Measurements from ENCODE around the gene CFLAR.
"Not testable (repeated sequence)": the region's sequence is repeated elsewhere in the genome, so short reads cannot be mapped to it uniquely, and the experiment has no call there.

The CFLAR gene

DNA sequence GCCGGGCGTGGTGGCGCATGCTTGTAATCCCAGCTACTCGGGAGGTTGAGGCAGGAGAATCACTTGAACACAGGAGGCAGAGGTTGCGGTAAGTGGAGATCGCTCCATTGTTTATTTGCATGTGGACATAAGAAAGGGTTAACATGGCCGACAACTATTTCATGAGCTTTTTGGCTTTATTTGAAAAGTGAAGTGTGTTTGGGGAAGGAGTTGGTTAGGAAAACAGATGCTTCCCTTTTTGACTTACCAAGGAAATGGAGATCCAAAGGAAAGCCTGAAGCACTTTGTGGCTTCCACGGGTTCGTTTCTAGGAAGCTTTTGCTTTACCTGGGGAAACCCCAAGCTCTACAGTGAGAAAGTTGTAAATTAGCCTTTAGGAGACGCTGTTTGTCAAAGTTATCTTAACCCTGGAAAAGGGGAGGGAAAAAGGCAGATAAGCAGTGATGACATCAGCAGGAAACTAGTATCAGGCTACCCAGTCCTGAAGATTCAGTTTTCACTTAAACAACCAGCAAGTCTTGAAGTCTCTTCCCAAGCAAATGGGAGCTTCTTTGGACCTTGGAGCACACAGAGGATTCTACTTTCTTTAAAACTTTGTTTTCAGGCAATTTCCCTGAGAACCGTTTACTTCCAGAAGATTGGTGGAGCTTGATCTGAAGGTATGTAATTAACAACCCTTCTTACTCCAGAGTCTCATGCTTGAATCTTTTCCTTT is 66.8 kb downstream of the CFLAR start, which contains the start of gene CASP10:
CASP10 (plus strand) TSS at position 492 of the 715 bp plus-strand sequence. CDS start 2,637 bp downstream, outside the sequence.
- DNase-seq (ENCODE audit: low read depth, low spot score), result peak; percentile 82

- DNase-seq (ENCODE audit: low read depth, low spot score), result no peak
Observed at GRCh38 chr2:201183365-201183727, 67.4 kb downstream of the CFLAR start.

- not testable (repeated sequence) for DNase-seq (ENCODE audit: low read depth, low spot score)
Observed at GRCh38 chr2:201183835-201184234, 67.9 kb downstream of the CFLAR start.

DNA sequence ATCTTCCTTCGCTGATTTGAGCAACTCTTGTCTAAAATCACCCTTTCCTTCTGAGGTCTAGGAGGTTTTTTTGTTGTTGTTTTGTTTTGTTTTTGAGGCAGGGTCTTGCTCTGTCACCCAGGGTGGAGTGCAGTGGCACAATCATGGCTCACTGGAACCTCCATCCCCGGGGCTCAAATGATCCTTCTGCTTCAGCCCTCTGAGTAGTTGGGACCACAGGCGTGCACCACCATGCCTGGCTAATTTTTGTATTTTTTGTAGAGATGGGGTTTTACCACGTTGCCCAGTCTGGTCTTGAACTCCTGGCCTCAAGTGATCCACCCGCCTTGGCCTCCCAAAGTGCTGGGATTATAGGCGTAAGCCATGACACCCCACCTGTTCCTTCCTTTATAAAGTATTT is 68.3 kb downstream of the CFLAR start:
- not testable (repeated sequence) for DNase-seq (ENCODE audit: low read depth, low spot score)

DNA sequence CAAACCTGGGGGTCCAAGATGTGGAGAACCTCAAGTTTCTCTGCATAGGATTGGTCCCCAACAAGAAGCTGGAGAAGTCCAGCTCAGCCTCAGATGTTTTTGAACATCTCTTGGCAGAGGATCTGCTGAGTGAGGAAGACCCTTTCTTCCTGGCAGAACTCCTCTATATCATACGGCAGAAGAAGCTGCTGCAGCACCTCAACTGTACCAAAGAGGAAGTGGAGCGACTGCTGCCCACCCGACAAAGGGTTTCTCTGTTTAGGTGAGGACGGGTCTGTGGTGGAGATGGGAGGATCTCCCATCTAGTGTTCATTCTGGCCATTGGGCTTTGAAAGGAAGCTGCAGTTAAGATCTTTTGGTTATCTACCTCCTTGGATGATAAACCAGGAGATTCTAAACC is 69.9 kb downstream of the CFLAR start:
- no peak for DNase-seq (ENCODE audit: low read depth, low spot score)

- no peak for DNase-seq (ENCODE audit: low read depth, low spot score)
Observed at GRCh38 chr2:201186982-201187381, 71.0 kb downstream of the CFLAR start.

DNA sequence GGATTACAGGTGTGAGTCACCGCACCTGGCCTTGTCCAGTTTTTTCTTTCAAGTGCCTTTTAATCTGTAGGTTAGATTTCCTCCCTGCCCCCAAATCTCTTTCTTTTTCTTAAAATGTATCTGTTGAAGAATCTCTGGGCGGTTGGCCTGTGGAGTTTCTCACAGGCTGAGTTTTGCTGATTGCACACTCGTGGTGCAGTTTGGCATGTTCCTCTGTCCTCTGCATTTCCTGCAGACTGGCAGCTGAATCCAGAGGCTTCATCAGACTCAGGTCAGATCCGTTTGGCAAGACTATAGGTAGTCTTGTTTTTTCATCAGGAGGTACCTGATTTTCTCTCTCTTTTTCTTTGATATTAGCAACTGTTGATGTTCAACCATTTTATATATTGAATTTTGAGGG is 72.5 kb downstream of the CFLAR start:
- DNase-seq (ENCODE audit: low read depth, low spot score), result no peak

GRCh38 chr2:201191132-201191875 is 75.3 kb downstream of the CFLAR start:
- no peak for DNase-seq (ENCODE audit: low read depth, low spot score)

DNA sequence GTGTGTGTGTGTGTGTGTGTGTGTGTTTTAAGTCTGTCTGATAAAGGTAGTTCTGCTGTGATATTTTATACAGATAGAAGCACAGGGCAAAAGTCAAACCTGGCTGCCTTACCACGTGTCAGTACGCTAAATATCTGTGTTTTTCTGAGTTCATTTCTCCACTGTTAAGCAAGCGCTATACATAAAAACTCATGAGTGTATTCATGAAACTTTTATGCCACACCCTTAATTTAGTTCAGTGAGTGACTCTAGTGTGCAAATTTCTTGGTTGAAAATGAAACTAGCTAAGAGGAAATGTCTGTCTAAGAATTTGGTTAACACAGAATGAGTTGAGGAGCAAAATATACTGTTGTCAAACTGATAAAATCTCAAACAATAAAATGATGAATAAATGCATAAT is 78.1 kb downstream of the CFLAR start:
- DNase-seq (ENCODE audit: low read depth, low spot score), result no peak

DNA sequence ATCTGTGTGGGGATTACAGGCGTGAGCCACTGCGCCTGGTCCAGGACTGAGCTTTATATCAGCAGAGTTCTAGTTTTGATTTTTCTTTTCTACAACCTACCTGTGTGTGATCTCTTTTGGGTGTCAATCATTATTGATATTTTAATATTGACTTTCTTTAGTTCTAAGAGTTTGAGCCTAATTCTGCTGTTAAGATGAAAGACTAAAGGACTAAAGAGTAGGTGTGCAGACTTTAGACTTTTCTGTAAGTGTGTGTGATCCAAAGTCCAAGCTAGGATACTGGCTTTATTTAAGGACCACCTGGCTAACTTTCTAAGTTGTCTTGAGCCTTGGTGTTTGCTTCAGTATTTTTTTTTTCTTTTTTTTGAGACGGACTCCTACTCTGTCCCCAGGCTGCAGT is 79.4 kb downstream of the CFLAR start:
- DNase-seq (ENCODE audit: low read depth, low spot score), result no peak

GRCh38 chr2:201196003-201196402 is 80.0 kb downstream of the CFLAR start:
- DNase-seq (ENCODE audit: low read depth, low spot score), result no peak

GRCh38 chr2:201196803-201197202 is 80.8 kb downstream of the CFLAR start:
- no peak for DNase-seq (ENCODE audit: low read depth, low spot score)

- DNase-seq (ENCODE audit: low read depth, low spot score), result no peak
Observed at GRCh38 chr2:201197781-201198180, 81.8 kb downstream of the CFLAR start.

- DNase-seq (ENCODE audit: low read depth, low spot score), result no peak
Observed at GRCh38 chr2:201199847-201200246, 83.9 kb downstream of the CFLAR start.

GRCh38 chr2:201200345-201200744 is 84.4 kb downstream of the CFLAR start:
- DNase-seq (ENCODE audit: low read depth, low spot score), result no peak

DNA sequence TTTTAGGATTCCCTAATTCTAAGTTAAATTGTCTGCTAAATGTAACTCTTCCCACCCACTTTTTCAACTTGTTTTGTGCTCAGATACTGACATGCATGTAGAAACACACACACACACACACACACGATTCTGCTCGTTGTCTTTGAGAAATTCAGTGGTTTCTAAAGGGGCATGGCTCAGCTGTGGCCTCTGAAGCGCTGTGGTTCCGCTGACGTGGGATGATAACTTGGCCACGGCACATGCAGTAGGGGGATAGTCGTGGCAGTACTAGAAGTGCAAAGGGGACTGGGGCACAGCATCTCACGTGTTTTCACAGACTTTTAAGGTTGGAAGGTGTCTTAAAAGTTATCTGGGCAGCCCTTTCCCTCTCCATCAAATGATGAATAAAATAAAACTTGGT is 85.4 kb downstream of the CFLAR start:
- no peak for DNase-seq (ENCODE audit: low read depth, low spot score)

DNA sequence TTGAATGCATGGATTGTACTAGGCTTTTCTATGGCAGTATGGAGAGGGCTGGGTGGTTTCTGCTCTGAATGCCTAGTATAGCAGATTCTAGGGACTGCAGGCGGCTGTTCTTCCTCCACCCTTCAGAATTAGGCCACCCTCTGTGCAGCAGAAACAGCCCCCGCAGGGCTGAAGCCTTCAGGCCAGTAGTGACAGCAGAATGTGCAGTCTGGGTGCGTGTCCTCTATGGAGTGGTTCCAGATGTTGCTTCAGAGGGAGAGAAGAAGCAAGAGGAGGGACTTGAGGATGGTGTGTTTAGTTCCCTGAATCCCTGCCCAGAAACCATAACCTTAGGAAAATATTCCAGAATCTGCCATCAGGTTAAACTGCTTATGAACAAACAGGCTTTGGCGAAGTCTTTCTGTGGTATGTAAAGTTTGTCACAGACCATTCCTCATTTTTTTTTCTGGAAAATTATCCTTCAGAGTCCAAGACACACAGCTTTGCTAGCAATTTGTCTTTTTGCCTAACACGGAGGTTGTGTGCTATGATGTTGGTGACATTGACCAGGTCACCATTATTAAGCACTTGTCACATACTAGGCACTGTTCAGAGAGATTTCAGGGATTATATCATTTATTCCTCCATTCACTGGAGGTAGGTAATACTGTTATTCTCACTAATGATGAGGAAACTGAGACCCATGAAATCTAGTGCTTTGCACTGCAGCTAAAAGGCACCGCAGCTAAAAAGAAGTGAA is 88.1 kb downstream of the CFLAR start:
- DNase-seq (ENCODE audit: low read depth, low spot score), result peak; percentile 73

- no peak for DNase-seq (ENCODE audit: low read depth, low spot score)
Observed at GRCh38 chr2:201204655-201205514, 88.9 kb downstream of the CFLAR start.

DNA sequence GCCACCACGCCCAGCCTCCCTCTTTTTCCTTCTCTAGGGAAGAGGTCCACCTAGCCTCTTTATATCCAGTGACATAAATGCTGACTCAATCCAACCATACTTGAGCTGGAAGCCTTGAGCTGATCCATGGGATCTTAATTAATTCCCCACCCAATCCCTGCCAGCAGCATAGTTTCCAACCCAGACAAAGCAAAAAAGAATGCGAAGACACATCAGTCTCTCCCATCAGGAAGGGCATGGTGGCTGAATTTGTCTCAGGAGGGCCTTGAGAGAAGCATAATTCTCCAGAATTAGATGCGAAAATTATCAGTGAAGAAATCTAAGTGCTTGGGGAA is 89.5 kb downstream of the CFLAR start:
- DNase-seq (ENCODE audit: low read depth, low spot score), result no peak

GRCh38 chr2:201208563-201209252 is 92.7 kb downstream of the CFLAR start:
- no peak for DNase-seq (ENCODE audit: low read depth, low spot score)

- no peak for DNase-seq (ENCODE audit: low read depth, low spot score)
Observed at GRCh38 chr2:201215963-201216362, 100.0 kb downstream of the CFLAR start.

All from ELF-1 (cell line).